Measurements from ENCODE around the gene PTPN1. TPM values are rescaled to one million over a fixed set of nuclear protein-coding genes. Genes with fewer than 3 reads are reported as not detected.

The PTPN1 gene
- total and polyA plus RNA-seq, 2 donors (not counting 3 experiments of a cell fraction or from before 2014, with no cell fraction given): 41.1 to 64.3 TPM

DNA sequence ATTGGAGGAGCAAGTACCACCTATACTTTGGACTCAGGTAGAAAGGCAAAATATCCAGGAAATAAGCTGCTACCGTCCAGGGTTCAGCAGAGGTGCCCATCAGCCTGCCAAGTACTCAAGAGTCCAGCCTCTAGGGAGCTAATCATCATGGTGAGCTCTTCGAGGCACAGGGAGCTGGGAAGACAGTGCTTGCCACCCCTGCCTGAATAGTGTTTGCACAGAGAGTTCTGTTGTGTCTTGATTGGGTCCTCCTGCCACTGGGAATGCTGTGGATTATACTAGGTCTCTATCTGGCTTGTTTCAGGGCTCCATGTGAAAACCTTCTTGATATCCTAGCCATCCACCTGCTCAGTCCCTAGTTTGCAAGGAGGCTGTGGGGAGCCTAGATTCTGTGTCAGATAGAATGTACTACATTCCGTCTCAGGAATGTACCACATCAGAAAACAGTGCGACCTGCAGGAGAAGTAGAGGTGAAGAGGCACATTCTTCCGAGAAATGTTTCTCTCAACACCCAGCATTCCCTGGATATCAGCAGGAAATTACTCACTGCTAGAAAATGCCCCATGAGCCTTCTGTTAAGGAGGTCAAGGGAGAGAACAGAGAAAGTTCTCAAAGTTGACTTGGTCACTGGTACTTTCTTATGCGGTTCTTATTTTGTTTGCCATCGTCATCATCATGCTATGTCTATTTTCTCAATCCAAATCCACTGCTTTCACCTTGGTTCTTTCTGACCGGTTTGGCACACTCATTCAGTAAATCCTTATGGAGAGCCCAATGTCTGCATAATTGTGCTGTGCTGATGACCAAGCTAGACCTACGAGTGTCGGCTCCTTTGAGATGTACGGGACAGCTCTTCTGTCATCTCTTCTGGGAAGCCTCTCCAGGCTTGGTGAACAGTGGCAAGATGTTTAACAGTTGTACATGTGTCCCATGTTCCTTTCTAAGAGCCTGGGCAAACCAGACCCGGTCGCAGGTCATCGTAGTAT, 30.7 kb downstream of the PTPN1 start:
- dilution Hi-C loops (cut with MboI; ENCODE audit: extremely low pct_ligation_motif_present, low sequenced_read_pairs): no loop called here
- Histone ChIP-seq H3K9ac (replicated peaks; ENCODE audit: extremely low read depth, insufficient read depth, low read length) (peak overlapping the region; percentile 81), H3K27ac (ENCODE audit: insufficient read depth, low read depth, low read length) (peak overlapping the region; percentile 98), H3K36me3 (ENCODE audit: control insufficient read depth in 2 of 2, extremely low read depth in 1 of 2, insufficient read depth in 2 of 2, low read length in 2 of 2) (peaks cover 0 to 2% of the 10 kb centered on the region in 2 experiments), H3K4me3 (replicated peaks in 1 of 3; ENCODE audit: insufficient read depth in 1 of 3, low read depth in 1 of 3, low read length in 3 of 3) (peak overlapping the region in 1 of 3 experiments; percentile 34), H4K20me1 (replicated peaks; ENCODE audit: control insufficient read depth, extremely low read depth, insufficient read depth, low read length) (no peaks in the 10 kb centered on the region), H3K79me2 (ENCODE audit: control insufficient read depth, insufficient read depth, low read length) (peaks cover 78% of the 10 kb centered on the region), H3K4me2 (ENCODE audit: insufficient read depth, low read length) (peak overlapping the region; percentile 77), H2AFZ (ENCODE audit: low read depth, low read length) (no peak overlapping the region), H3K9me1 (replicated peaks; ENCODE audit: control insufficient read depth, extremely low read depth, insufficient read depth, low read length) (no peaks in the 10 kb centered on the region), H3K9me3 (replicated peaks; ENCODE audit: control insufficient read depth, insufficient read depth, low read length) (no peaks in the 10 kb centered on the region), H3K27me3 (ENCODE audit: control insufficient read depth in 2 of 2, insufficient read depth in 2 of 2, low read length in 2 of 2) (no peaks in the 10 kb centered on the region), H3K4me1 (ENCODE audit: control insufficient read depth, extremely low read depth, insufficient read depth, low read length) (peaks cover 51% of the 10 kb centered on the region)
- peak; percentile 100 for FAIRE-seq
- intact Hi-C loops (cut with micrococcal nuclease): loop anchor here (1.0 kb wide), 4 partner anchors 20 to 70 kb away; partner anchors contain the start of gene PTPN1
- TSS peak; percentile 94 for BruUV-seq (replicated peaks)
- peak; percentile 94 for DNase-seq (ENCODE audit: low read depth, low spot score)
- ChIA-PET CTCF (interaction anchor here (0.8 to 12.9 kb wide), 12 partner anchors 9 to 57 kb away, joined by 3 to 99 read pairs (median 6); no protein-coding TSS in a partner anchor), POLR2A (interaction anchor here (1.3 to 2.0 kb wide), 5 partner anchors 20 to 32 kb away, joined by 3 to 8 read pairs (median 5); partner anchors contain the start of gene PTPN1)
- TF ChIP-seq MYC (IDR thresholded peaks at IDR 0.05; ENCODE audit: low read depth, low read length) (no peak), GATA2 (IDR thresholded peaks at IDR 0.05; ENCODE audit: insufficient read depth, insufficient read length, low read depth, low read length) (peak; percentile 92), EZH2 (IDR thresholded peaks at IDR 0.05; ENCODE audit: borderline replicate concordance, low read depth, low read length, severe bottlenecking) (no peak), POLR2A (IDR thresholded peaks at IDR 0.05; ENCODE audit: low read depth, low read length) (peak; percentile 71), FOS (IDR thresholded peaks at IDR 0.05; ENCODE audit: borderline replicate concordance, insufficient read depth, low read length) (peak; percentile 91), JUN (IDR thresholded peaks at IDR 0.05; ENCODE audit: borderline replicate concordance, insufficient read depth, insufficient read length, low read depth) (peak; percentile 98), POLR2AphosphoS5 (IDR thresholded peaks at IDR 0.05; ENCODE audit: insufficient read depth, low read depth, low read length) (peak; percentile 95)
- TF ChIP-seq, protein P1, sequence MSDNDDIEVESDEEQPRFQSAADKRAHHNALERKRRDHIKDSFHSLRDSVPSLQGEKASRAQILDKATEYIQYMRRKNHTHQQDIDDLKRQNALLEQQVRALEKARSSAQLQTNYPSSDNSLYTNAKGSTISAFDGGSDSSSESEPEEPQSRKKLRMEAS (IDR thresholded peaks at IDR 0.05; ENCODE audit: insufficient read depth, insufficient read length): no peak
- TF ChIP-seq, protein P2, sequence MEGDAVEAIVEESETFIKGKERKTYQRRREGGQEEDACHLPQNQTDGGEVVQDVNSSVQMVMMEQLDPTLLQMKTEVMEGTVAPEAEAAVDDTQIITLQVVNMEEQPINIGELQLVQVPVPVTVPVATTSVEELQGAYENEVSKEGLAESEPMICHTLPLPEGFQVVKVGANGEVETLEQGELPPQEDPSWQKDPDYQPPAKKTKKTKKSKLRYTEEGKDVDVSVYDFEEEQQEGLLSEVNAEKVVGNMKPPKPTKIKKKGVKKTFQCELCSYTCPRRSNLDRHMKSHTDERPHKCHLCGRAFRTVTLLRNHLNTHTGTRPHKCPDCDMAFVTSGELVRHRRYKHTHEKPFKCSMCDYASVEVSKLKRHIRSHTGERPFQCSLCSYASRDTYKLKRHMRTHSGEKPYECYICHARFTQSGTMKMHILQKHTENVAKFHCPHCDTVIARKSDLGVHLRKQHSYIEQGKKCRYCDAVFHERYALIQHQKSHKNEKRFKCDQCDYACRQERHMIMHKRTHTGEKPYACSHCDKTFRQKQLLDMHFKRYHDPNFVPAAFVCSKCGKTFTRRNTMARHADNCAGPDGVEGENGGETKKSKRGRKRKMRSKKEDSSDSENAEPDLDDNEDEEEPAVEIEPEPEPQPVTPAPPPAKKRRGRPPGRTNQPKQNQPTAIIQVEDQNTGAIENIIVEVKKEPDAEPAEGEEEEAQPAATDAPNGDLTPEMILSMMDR (IDR thresholded peaks at IDR 0.05; ENCODE audit: extremely low read depth in 1 of 2, insufficient read depth in 1 of 2, low read depth in 1 of 2, low read length in 2 of 2): peak; percentile 10 to 14

All from endothelial cell of umbilical vein (primary cell).